GM12878 (cell line): Measurements from ENCODE around the gene C4orf33. TPM values are rescaled to one million over a fixed set of nuclear protein-coding genes. Genes with fewer than 3 reads are reported as not detected.

ENCODE experiments used
- CBX3 ChIP-seq: fragments of 200-600 bp; sonication (generic); IDR thresholded peaks from 2 replicates; pipeline ENCODE4 v1.6.1; 2016; ENCODE audit warnings: low read depth, borderline replicate concordance
- CHD2 ChIP-seq: IDR thresholded peaks from 2 replicates; pipeline ENCODE4 v1.6.1; 2011; ENCODE audit warnings: low read depth, low read length, improper control_type of control experiment, borderline replicate concordance
- ETV6 ChIP-seq, 2 experiments: fragments of 450-650 bp in 1 of 2; IDR thresholded peaks in 1 of 2; conservative IDR thresholded peaks in 1 of 2; 2 replicates each; pipeline ENCODE4 v1.6.1; 2014; ENCODE audit warnings: antibody characterized with exemption in 1 of 2, borderline replicate concordance in 1 of 2, low read depth in 1 of 2, mild to moderate bottlenecking in 1 of 2, moderate library complexity in 1 of 2
- HDGF ChIP-seq: fragments of 450-650 bp; IDR thresholded peaks from 2 replicates; pipeline ENCODE4 v1.6.1; 2016; ENCODE audit warnings: antibody characterized with exemption
- IKZF2 ChIP-seq, 2 experiments: fragments of 450-650 bp; IDR thresholded peaks; 2 replicates each; pipeline ENCODE4 v1.6.1; 2017; ENCODE audit warnings: mild to moderate bottlenecking in 2 of 2, moderate library complexity in 2 of 2
- JUNB ChIP-seq: IDR thresholded peaks from 2 replicates; pipeline ENCODE4 v1.6.1; 2016; ENCODE audit warnings: antibody characterized with exemption, mild to moderate bottlenecking
- JUND ChIP-seq: IDR thresholded peaks from 2 replicates; pipeline ENCODE4 v1.6.1; 2012; ENCODE audit warnings: low read depth, mild to moderate bottlenecking, low read length, improper control_type of control experiment, moderate library complexity
- KLF5 ChIP-seq: fragments of 450-650 bp; IDR thresholded peaks from 2 replicates; pipeline ENCODE4 v1.6.1; 2014; ENCODE audit warnings: mild to moderate bottlenecking; ENCODE audit not compliant: partially characterized antibody
- MEF2A ChIP-seq: IDR thresholded peaks from 2 replicates; pipeline ENCODE4 v1.6.1; 2011; ENCODE audit warnings: low read depth, mild to moderate bottlenecking, low read length, moderate library complexity; ENCODE audit not compliant: insufficient read depth
- NR2C2 ChIP-seq: IDR thresholded peaks from 2 replicates; pipeline ENCODE4 v1.6.1; 2011; ENCODE audit warnings: borderline replicate concordance, low read depth; ENCODE audit not compliant: control insufficient read depth, insufficient read length
- RELA ChIP-seq: fragments of 450-650 bp; IDR thresholded peaks from 2 replicates; pipeline ENCODE4 v1.8.0; 2014; ENCODE audit warnings: borderline replicate concordance; ENCODE audit not compliant: partially characterized antibody
- SPI1 ChIP-seq: IDR thresholded peaks from 2 replicates; pipeline ENCODE4 v1.6.1; 2011; ENCODE audit warnings: low read depth, mild to moderate bottlenecking, low read length, moderate library complexity, borderline replicate concordance; ENCODE audit not compliant: insufficient read depth
- STAT1 ChIP-seq: fragments of 450-650 bp; conservative IDR thresholded peaks from 2 replicates; pipeline ENCODE4 v1.6.1; 2014; ENCODE audit warnings: antibody characterized with exemption, mild to moderate bottlenecking
- YY1 ChIP-seq: IDR thresholded peaks from 2 replicates; pipeline ENCODE4 v1.6.1; 2011; ENCODE audit warnings: low read depth, mild to moderate bottlenecking, low read length
- ZBED1 ChIP-seq: IDR thresholded peaks from 2 replicates; pipeline ENCODE4 v1.6.1; 2016; ENCODE audit warnings: borderline replicate concordance
- polyA plus RNA-seq, 11 experiments: library from polyadenylated mRNA; depleted of rRNA in 4 of 11; unstranded in 6 of 11; stranded (reverse) in 5 of 11; fragments of >200 nt; fragmentation: Nextera tagmentation in 4 of 11; fragmentation: Illumina TruSeq in 1 of 11; extraction: Ambion mirVana in 4 of 11; extraction: Trizol in 1 of 11; gene quantifications; 1 replicate in 1 of 11; 2 replicates in 10 of 11; pipeline versions ENCODE4 v1.2.1 to v1.2.3, GENCODE V29; 2011 to 2016; ENCODE audit warnings: inconsistent platforms in 2 of 11, missing spikeins in 2 of 11, low read depth in 1 of 11
- total RNA-seq, 4 experiments: library from RNA; depleted of rRNA in 3 of 4; stranded (reverse); fragments of >200 nt in 3 of 4; fragmentation: Illumina TruSeq in 1 of 4; extraction: Trizol in 1 of 4; gene quantifications; 2 replicates each; pipeline versions ENCODE4 v1.2.1 to v1.2.3, GENCODE V29; 2013 to 2021
- TF ChIP-seq, protein P1 (sequence below): fragments of 450-650 bp; IDR thresholded peaks from 2 replicates; pipeline ENCODE4 v1.6.1; 2017; ENCODE audit warnings: low read depth, mild to moderate bottlenecking, moderate library complexity
- TF ChIP-seq, protein P2 (sequence below): fragments of 450-650 bp; IDR thresholded peaks from 2 replicates; pipeline ENCODE4 v1.6.1; 2016; ENCODE audit warnings: mild to moderate bottlenecking, moderate library complexity, borderline replicate concordance
- TF ChIP-seq, protein P3 (sequence below): fragments of 450-650 bp; formaldehyde crosslinking; IDR thresholded peaks from 2 replicates; pipeline ENCODE4 v1.5.0; 2022; ENCODE audit warnings: mild to moderate bottlenecking, missing genetic modification characterization
- TF ChIP-seq, protein P4 (sequence below): IDR thresholded peaks from 2 replicates; pipeline ENCODE4 v1.6.1; 2012; ENCODE audit warnings: low read depth, low read length, improper control_type of control experiment

C4orf33 gene
- total and polyA plus RNA-seq, 10 of the 15 experiments (the other 5 are each of a cell fraction or from before 2014, with no cell fraction given), result 10.2 to 29.8 (median 20.3) TPM

GRCh38 chr4:129093191-129093920 lies 2.6 kb upstream of the C4orf33 start, which contains the start of gene SCLT1 (continued):
- TF ChIP-seq JUNB (no peak), CHD2 (peak; percentile 55; the same call in 1 of the 2 replicates), YY1 (peak; percentile 23; the same call in 1 of the 2 replicates), ZBED1 (no peak), KLF5 (no peak), ETV6 (conservative IDR thresholded peaks at IDR 0.05 in 1 of 2, IDR thresholded peaks at IDR 0.05 in 1 of 2; ENCODE audit: borderline replicate concordance in 1 of 2, low read depth in 1 of 2) (no peak), STAT1 (no peak), MEF2A (no peak), RELA (peak; percentile 18), IKZF2 (IDR thresholded peaks at IDR 0.05) (peak in 1 of 2 experiments; percentile 57; a peak in 2 of 4 replicates), HDGF (peak; percentile 97), NR2C2 (no peak), CBX3 (no peak), JUND (no peak), SPI1 (peak; percentile 76)
- TF ChIP-seq, protein P1, sequence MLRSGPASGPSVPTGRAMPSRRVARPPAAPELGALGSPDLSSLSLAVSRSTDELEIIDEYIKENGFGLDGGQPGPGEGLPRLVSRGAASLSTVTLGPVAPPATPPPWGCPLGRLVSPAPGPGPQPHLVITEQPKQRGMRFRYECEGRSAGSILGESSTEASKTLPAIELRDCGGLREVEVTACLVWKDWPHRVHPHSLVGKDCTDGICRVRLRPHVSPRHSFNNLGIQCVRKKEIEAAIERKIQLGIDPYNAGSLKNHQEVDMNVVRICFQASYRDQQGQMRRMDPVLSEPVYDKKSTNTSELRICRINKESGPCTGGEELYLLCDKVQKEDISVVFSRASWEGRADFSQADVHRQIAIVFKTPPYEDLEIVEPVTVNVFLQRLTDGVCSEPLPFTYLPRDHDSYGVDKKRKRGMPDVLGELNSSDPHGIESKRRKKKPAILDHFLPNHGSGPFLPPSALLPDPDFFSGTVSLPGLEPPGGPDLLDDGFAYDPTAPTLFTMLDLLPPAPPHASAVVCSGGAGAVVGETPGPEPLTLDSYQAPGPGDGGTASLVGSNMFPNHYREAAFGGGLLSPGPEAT, result peak; percentile 81; the same call in 1 of the 2 replicates
- TF ChIP-seq, protein P2, sequence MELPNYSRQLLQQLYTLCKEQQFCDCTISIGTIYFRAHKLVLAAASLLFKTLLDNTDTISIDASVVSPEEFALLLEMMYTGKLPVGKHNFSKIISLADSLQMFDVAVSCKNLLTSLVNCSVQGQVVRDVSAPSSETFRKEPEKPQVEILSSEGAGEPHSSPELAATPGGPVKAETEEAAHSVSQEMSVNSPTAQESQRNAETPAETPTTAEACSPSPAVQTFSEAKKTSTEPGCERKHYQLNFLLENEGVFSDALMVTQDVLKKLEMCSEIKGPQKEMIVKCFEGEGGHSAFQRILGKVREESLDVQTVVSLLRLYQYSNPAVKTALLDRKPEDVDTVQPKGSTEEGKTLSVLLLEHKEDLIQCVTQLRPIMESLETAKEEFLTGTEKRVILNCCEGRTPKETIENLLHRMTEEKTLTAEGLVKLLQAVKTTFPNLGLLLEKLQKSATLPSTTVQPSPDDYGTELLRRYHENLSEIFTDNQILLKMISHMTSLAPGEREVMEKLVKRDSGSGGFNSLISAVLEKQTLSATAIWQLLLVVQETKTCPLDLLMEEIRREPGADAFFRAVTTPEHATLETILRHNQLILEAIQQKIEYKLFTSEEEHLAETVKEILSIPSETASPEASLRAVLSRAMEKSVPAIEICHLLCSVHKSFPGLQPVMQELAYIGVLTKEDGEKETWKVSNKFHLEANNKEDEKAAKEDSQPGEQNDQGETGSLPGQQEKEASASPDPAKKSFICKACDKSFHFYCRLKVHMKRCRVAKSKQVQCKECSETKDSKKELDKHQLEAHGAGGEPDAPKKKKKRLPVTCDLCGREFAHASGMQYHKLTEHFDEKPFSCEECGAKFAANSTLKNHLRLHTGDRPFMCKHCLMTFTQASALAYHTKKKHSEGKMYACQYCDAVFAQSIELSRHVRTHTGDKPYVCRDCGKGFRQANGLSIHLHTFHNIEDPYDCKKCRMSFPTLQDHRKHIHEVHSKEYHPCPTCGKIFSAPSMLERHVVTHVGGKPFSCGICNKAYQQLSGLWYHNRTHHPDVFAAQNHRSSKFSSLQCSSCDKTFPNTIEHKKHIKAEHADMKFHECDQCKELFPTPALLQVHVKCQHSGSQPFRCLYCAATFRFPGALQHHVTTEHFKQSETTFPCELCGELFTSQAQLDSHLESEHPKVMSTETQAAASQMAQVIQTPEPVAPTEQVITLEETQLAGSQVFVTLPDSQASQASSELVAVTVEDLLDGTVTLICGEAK, result 0 out of 2 replicates have a peak, but pooled peaks have one; percentile 8
- TF ChIP-seq, protein P3, sequence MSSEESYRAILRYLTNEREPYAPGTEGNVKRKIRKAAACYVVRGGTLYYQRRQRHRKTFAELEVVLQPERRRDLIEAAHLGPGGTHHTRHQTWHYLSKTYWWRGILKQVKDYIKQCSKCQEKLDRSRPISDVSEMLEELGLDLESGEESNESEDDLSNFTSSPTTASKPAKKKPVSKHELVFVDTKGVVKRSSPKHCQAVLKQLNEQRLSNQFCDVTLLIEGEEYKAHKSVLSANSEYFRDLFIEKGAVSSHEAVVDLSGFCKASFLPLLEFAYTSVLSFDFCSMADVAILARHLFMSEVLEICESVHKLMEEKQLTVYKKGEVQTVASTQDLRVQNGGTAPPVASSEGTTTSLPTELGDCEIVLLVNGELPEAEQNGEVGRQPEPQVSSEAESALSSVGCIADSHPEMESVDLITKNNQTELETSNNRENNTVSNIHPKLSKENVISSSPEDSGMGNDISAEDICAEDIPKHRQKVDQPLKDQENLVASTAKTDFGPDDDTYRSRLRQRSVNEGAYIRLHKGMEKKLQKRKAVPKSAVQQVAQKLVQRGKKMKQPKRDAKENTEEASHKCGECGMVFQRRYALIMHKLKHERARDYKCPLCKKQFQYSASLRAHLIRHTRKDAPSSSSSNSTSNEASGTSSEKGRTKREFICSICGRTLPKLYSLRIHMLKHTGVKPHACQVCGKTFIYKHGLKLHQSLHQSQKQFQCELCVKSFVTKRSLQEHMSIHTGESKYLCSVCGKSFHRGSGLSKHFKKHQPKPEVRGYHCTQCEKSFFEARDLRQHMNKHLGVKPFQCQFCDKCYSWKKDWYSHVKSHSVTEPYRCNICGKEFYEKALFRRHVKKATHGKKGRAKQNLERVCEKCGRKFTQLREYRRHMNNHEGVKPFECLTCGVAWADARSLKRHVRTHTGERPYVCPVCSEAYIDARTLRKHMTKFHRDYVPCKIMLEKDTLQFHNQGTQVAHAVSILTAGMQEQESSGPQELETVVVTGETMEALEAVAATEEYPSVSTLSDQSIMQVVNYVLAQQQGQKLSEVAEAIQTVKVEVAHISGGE, result no peak
- TF ChIP-seq, protein P4, sequence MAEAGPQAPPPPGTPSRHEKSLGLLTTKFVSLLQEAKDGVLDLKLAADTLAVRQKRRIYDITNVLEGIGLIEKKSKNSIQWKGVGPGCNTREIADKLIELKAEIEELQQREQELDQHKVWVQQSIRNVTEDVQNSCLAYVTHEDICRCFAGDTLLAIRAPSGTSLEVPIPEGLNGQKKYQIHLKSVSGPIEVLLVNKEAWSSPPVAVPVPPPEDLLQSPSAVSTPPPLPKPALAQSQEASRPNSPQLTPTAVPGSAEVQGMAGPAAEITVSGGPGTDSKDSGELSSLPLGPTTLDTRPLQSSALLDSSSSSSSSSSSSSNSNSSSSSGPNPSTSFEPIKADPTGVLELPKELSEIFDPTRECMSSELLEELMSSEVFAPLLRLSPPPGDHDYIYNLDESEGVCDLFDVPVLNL, result peak; percentile 90
